Measurements from ENCODE around the gene CBFA2T2. TPM values are rescaled to one million over a fixed set of nuclear protein-coding genes. Genes with fewer than 3 reads are reported as not detected.
A peak's percentile ranks its signal among the peaks of the same experiment; 100 is the strongest.

The CBFA2T2 gene
- total and polyA plus RNA-seq, 2 donors (not counting 1 experiment from before 2014, with no cell fraction given) = 26.9 to 30.0 TPM

DNA sequence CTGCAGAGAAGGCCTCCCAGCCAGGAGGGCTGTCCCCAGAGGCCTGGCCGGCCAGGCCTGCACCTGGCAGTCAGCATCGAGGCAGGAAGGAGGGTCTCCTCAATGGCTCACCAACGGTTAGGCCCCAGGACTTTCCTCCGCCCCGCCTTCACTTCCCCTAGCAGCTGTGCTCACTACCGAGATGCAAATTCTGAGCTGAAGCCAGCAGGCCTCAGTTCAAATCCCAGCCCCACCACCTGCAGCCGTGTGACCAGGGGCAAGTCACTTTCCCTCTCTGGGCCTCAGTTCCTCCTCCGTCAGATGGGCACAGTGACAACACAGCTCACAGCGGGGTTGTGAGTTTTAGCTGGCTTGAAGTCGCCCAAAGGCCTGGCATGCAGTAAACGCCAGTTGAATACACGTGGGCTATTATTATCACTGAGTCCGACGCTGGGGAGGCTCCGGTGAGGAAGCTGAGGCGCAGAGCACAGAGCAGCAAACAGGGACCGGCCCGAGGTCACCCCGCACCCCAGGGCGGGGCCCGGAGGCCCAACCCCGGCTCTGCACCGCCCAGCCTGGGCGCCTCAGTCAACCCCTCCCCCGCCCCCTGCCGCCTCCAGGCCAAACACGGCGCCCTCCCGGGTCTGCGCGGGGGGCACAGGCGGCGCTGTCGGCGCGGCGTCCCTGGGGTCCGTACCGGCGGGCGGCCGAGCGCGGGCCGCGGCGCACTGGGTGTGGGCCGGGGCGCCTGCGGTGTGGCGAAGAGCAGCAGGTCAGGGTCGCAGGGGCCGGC, 195.6 kb downstream of the CBFA2T2 start:
- peak overlapping the region; percentile 42 for H3K9ac ChIP-seq (ENCODE audit: low read length)
- no peaks in the 10 kb centered on the region for H3K9me3 ChIP-seq (ENCODE audit: control extremely low read depth in 1 of 3, control insufficient read depth in 2 of 3, insufficient read depth in 1 of 3, low read length in 2 of 3)
- peak overlapping the region; percentile 96 for H3K4me2 ChIP-seq (replicated peaks; ENCODE audit: low read depth, low read length, poor library complexity, severe bottlenecking)
- peak overlapping the region; percentile 50 to 65 for H3K27ac ChIP-seq (ENCODE audit: low read length in 2 of 2)
- H3K79me2 ChIP-seq (ENCODE audit: control insufficient read depth, insufficient read depth, low read length) = no peaks in the 10 kb centered on the region
- ChIA-PET CTCF (interaction anchor here (0.6 to 1.8 kb wide), 8 partner anchors 13 to 903 kb away, joined by 3 to 7 read pairs (median 4); partner anchors contain the start of gene ACTL10), POLR2A (interaction anchor here (0.6 to 1.3 kb wide), 4 partner anchors 10 to 98 kb away, joined by 4 to 6 read pairs (median 4); partner anchors contain the start of gene ACTL10)
- no peaks in the 10 kb centered on the region for H3K27me3 Mint-ChIP-seq
- peaks cover 17 to 23% of the 10 kb centered on the region in 2 donors for H3K4me1 ChIP-seq (ENCODE audit: control insufficient read depth in 2 of 2, insufficient read depth in 2 of 2, low read length in 2 of 2)
- intact Hi-C loops (cut with micrococcal nuclease) = loop anchor here (1.0 kb wide), 6 partner anchors 11 to 276 kb away; partner anchors contain the start of genes ACTL10, CHMP4B, NECAB3 and PXMP4
- peak overlapping the region in 4 of 5 experiments; percentile 28 to 56 (median 40) for H3K4me3 ChIP-seq (ENCODE audit: control extremely low read depth in 1 of 5, extremely low read depth in 1 of 5, insufficient read depth in 1 of 5, low read depth in 2 of 5, low read length in 4 of 5)
- H3K36me3 ChIP-seq (replicated peaks in 1 of 2; ENCODE audit: control extremely low read depth in 1 of 2, control insufficient read depth in 1 of 2, extremely low read depth in 1 of 2, insufficient read depth in 2 of 2, low read length in 1 of 2) = no peaks in the 10 kb centered on the region
- H4K20me1 ChIP-seq (ENCODE audit: control insufficient read depth, insufficient read depth, low read length, poor library complexity, severe bottlenecking) = no peaks in the 10 kb centered on the region
- peak overlapping the region; percentile 81 for H3K4me3 Mint-ChIP-seq
- TF ChIP-seq, protein P1, sequence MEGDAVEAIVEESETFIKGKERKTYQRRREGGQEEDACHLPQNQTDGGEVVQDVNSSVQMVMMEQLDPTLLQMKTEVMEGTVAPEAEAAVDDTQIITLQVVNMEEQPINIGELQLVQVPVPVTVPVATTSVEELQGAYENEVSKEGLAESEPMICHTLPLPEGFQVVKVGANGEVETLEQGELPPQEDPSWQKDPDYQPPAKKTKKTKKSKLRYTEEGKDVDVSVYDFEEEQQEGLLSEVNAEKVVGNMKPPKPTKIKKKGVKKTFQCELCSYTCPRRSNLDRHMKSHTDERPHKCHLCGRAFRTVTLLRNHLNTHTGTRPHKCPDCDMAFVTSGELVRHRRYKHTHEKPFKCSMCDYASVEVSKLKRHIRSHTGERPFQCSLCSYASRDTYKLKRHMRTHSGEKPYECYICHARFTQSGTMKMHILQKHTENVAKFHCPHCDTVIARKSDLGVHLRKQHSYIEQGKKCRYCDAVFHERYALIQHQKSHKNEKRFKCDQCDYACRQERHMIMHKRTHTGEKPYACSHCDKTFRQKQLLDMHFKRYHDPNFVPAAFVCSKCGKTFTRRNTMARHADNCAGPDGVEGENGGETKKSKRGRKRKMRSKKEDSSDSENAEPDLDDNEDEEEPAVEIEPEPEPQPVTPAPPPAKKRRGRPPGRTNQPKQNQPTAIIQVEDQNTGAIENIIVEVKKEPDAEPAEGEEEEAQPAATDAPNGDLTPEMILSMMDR (IDR thresholded peaks at IDR 0.05) = no peak
- no peak for TF ChIP-seq EZH2 (IDR thresholded peaks at IDR 0.05; ENCODE audit: borderline replicate concordance, insufficient read depth, low read depth, low read length, poor library complexity, severe bottlenecking)
- no peaks in the 10 kb centered on the region for H3K9me3 Mint-ChIP-seq (ENCODE audit: insufficient read depth)
- H2AFZ ChIP-seq (ENCODE audit: insufficient read depth, low read depth, low read length, poor library complexity, severe bottlenecking) = peak overlapping the region; percentile 76
- H3K27me3 ChIP-seq (replicated peaks in 1 of 4; ENCODE audit: control extremely low read depth in 1 of 4, control insufficient read depth in 3 of 4, insufficient read depth in 4 of 4, low read length in 3 of 4) = no peaks in the 10 kb centered on the region
- DNase-seq = peak; percentile 77
- under 1% methylated on average over 53 of the region's 53 CpGs for WGBS (ENCODE audit: insufficient coverage)
- ATAC-seq (ENCODE audit: low read depth) = peak; percentile 19
- peak overlapping the region; percentile 84 for H3K27ac Mint-ChIP-seq
- peaks cover 30% of the 10 kb centered on the region for H3K4me1 Mint-ChIP-seq

Data from B cell (primary cell).